WTC11 (cell line): ENCODE results near the gene TATDN2.

Source experiments
- GABPB1 ChIP-seq: sonication (generic); formaldehyde crosslinking; IDR thresholded peaks from 2 replicates; pipeline ENCODE4 v1.8.1; 2023; ENCODE audit warnings: mild to moderate bottlenecking, missing genetic modification reagents
- NR2C2 ChIP-seq: sonication (generic); formaldehyde crosslinking; IDR thresholded peaks from 2 replicates; pipeline ENCODE4 v1.8.0; 2022; ENCODE audit warnings: mild to moderate bottlenecking, missing genetic modification reagents
- TF ChIP-seq, protein P1 (sequence below): fragments of 200-600 bp; IDR thresholded peaks from 2 replicates; pipeline ENCODE4 v1.8.0; 2022; ENCODE audit warnings: antibody characterized with exemption

DNA sequence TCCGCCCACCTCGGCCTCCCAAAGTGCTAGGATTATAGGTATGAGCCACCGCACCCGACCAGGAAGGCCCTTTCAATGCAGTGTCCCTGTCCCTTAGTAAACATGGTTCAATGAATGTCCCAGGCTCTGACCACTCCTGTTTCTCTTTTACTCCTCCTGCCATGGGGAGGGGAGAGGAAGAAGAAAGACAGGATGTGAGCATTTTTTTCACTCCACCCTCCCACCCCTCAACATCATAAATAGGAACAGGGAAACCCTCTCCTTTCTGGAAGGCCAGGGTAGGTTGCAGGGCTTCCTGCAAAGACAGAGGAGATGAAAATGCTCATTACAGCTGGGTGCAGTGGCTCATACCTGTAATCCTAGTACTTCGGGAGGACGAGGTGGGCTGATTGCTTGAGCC lies 7.5 kb upstream of the TATDN2 start:
- TF ChIP-seq, protein P1, sequence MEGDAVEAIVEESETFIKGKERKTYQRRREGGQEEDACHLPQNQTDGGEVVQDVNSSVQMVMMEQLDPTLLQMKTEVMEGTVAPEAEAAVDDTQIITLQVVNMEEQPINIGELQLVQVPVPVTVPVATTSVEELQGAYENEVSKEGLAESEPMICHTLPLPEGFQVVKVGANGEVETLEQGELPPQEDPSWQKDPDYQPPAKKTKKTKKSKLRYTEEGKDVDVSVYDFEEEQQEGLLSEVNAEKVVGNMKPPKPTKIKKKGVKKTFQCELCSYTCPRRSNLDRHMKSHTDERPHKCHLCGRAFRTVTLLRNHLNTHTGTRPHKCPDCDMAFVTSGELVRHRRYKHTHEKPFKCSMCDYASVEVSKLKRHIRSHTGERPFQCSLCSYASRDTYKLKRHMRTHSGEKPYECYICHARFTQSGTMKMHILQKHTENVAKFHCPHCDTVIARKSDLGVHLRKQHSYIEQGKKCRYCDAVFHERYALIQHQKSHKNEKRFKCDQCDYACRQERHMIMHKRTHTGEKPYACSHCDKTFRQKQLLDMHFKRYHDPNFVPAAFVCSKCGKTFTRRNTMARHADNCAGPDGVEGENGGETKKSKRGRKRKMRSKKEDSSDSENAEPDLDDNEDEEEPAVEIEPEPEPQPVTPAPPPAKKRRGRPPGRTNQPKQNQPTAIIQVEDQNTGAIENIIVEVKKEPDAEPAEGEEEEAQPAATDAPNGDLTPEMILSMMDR: no peak
- no peak for TF ChIP-seq NR2C2 (CRISPR knock-in tag)
- TF ChIP-seq GABPB1: no peak
